Upper lobe of right lung (tissue), 1 donor: ENCODE results near the gene RIOX2. TPM values are rescaled to one million over a fixed set of nuclear protein-coding genes. Genes with fewer than 3 reads are reported as not detected.

ENCODE experiments used
- ATAC-seq: fragments of 200-7000 bp; cut with Tn5 transposase; one replicate; pipeline ENCODE4 v1.9.1; 2020; ENCODE audit warnings: mild to moderate bottlenecking, moderate library complexity
- DNase-seq: peaks from one replicate; pipeline ENCODE4 v3.0.0-alpha.2; 2020
- H3K27ac ChIP-seq: fragments of 200-600 bp; one replicate; pipeline ENCODE4 v1.8.0; 2022
- H3K27me3 ChIP-seq: fragments of 200-600 bp; one replicate; pipeline ENCODE4 v1.8.0; 2022; ENCODE audit warnings: mild to moderate bottlenecking
- H3K36me3 ChIP-seq: fragments of 200-600 bp; one replicate; pipeline ENCODE4 v1.8.0; 2022
- H3K4me1 ChIP-seq: fragments of 200-600 bp; one replicate; pipeline ENCODE4 v1.8.0; 2022
- H3K4me3 ChIP-seq: fragments of 200-600 bp; one replicate; pipeline ENCODE4 v1.8.0; 2022; ENCODE audit warnings: mild to moderate bottlenecking
- H3K9me3 ChIP-seq: fragments of 200-600 bp; one replicate; pipeline ENCODE4 v1.8.0; 2022
- CTCF ChIP-seq: fragments of 200-600 bp; IDR thresholded peaks from one replicate; pipeline ENCODE4 v1.8.0; 2022; ENCODE audit warnings: antibody characterized with exemption
- intact Hi-C: fragments of 100-400 bp; cut with DNase I; formaldehyde crosslinking; loops from one replicate; pipeline ENCODE4 v1.11.0; 2022
- total RNA-seq: library from RNA; stranded (reverse); fragmentation: NEBNext Ultra II Directional; extraction: Animal tissue kit (Norgen Biotek cat#: 25700); gene quantifications from one replicate; pipeline ENCODE4 v1.2.1, GENCODE V29; 2021
- donor health status: DM: no; HTN: yes; CAD: no; lungs with severe emphysema.

The RIOX2 gene
- total RNA-seq, 1 donor from 2014 or later = 20.5 TPM

- DNase-seq (no peak), ATAC-seq (no peak)
- Histone ChIP-seq H3K4me3 (no peak overlapping the region), H3K9me3 (no peaks in the 10 kb centered on the region), H3K27me3 (no peaks in the 10 kb centered on the region), H3K4me1 (no peaks in the 10 kb centered on the region), H3K36me3 (peaks cover 33% of the 10 kb centered on the region), H3K27ac (no peak overlapping the region)
- intact Hi-C loops = no loop called here
- TF ChIP-seq CTCF = no peak
Measured at GRCh38 chr3:97930018-97930417, 42.2 kb downstream of the RIOX2 start.

- DNase-seq (no peak), ATAC-seq (no peak)
- Histone ChIP-seq H3K27ac (no peak overlapping the region), H3K36me3 (peaks cover 28% of the 10 kb centered on the region), H3K27me3 (no peaks in the 10 kb centered on the region), H3K4me3 (no peak overlapping the region), H3K9me3 (no peaks in the 10 kb centered on the region), H3K4me1 (no peaks in the 10 kb centered on the region)
- intact Hi-C loops = no loop called here
- TF ChIP-seq CTCF = no peak
Measured at GRCh38 chr3:97928986-97929385, 43.2 kb downstream of the RIOX2 start.

- intact Hi-C loops = no loop called here
- no peak overlapping the region for H3K27ac ChIP-seq
- no peaks in the 10 kb centered on the region for H3K4me1 ChIP-seq
- H3K9me3 ChIP-seq = no peaks in the 10 kb centered on the region
- ATAC-seq (no peak), DNase-seq (no peak)
- no peaks in the 10 kb centered on the region for H3K27me3 ChIP-seq
- peaks cover 20% of the 10 kb centered on the region for H3K36me3 ChIP-seq
- no peak overlapping the region for H3K4me3 ChIP-seq
- TF ChIP-seq CTCF = no peak
Measured at GRCh38 chr3:97927704-97928103, 44.5 kb downstream of the RIOX2 start.

GRCh38 chr3:97917813-97918536 is 54.3 kb downstream of the RIOX2 start:
- H3K27ac ChIP-seq = no peak overlapping the region
- no peak for DNase-seq
- peaks cover 35% of the 10 kb centered on the region for H3K36me3 ChIP-seq
- H3K9me3 ChIP-seq = no peaks in the 10 kb centered on the region
- TF ChIP-seq CTCF = no peak
- H3K4me1 ChIP-seq = peaks cover 6% of the 10 kb centered on the region
- no peak overlapping the region for H3K4me3 ChIP-seq
- no peak for ATAC-seq
- intact Hi-C loops = no loop called here
- no peaks in the 10 kb centered on the region for H3K27me3 ChIP-seq

GRCh38 chr3:97916576-97916975 is 55.7 kb downstream of the RIOX2 start:
- DNase-seq (no peak), ATAC-seq (no peak)
- H3K9me3 ChIP-seq = no peaks in the 10 kb centered on the region
- no peak for TF ChIP-seq CTCF
- H3K27ac ChIP-seq = no peak overlapping the region
- peaks cover 43% of the 10 kb centered on the region for H3K36me3 ChIP-seq
- H3K4me3 ChIP-seq = no peak overlapping the region
- peaks cover 9% of the 10 kb centered on the region for H3K4me1 ChIP-seq
- H3K27me3 ChIP-seq = no peaks in the 10 kb centered on the region
- intact Hi-C loops = no loop called here

- intact Hi-C loops = no loop called here
- no peak overlapping the region for H3K27ac ChIP-seq
- DNase-seq (no peak), ATAC-seq (no peak)
- peaks cover 12% of the 10 kb centered on the region for H3K4me1 ChIP-seq
- no peaks in the 10 kb centered on the region for H3K9me3 ChIP-seq
- H3K36me3 ChIP-seq = peaks cover 43% of the 10 kb centered on the region
- no peak overlapping the region for H3K4me3 ChIP-seq
- no peak for TF ChIP-seq CTCF
- no peaks in the 10 kb centered on the region for H3K27me3 ChIP-seq
Measured at GRCh38 chr3:97914388-97914787, 57.8 kb downstream of the RIOX2 start.
